Activated gamma-delta T cell treated with anti-CD3 and anti-CD28 coated beads, Interleukin-2, amount 50 U/mL, for 16 hours (primary cell): ENCODE results near the gene PRDM15.

Experiments
- DNase-seq: peaks from one replicate; pipeline ENCODE4 v3.0.0-alpha.2; 2020; ENCODE audit warnings: low read depth

PRDM15 gene

DNA sequence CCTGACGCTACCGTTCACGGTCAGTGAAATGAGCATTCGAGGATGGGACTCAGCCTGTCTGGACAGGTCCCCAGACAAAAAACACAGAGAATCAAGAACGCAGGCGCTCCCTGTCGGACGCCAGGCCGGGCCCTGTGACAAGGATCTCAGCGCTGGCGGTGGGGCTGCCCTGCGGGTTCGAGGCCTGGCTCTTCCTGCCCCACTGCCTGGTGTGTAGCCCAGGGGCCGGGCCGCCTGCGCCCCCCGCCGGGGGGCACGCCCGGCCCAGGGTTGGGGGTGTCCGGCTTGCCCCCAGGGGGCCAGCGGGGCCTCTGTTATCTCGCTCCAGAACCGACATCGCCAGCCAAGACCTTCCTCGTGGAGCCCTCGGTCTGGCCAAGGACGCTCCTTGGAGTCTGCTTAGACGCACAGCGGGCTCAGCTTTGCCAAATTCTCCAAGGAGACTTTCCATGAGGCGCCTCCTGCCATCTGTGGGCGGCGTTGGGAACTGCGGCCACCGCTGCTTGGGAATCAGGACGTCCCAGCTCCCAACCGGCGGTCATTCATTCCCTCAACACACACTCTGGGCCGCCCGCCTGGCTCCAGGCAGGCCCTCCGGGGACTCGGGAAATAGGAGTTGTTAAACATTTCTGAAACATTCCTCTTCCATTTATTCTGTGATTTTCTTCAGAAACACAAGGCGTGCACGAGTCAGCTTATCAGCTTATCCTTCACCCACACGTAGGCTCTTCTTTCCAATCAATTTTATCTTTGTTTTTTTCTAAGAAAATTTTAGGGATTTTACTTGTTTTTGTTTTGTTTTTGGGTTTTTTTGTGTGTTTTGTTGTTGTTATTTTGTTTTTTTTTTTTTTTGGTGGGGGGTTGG, 101.0 kb downstream of the PRDM15 start:
- no peak for DNase-seq

DNA sequence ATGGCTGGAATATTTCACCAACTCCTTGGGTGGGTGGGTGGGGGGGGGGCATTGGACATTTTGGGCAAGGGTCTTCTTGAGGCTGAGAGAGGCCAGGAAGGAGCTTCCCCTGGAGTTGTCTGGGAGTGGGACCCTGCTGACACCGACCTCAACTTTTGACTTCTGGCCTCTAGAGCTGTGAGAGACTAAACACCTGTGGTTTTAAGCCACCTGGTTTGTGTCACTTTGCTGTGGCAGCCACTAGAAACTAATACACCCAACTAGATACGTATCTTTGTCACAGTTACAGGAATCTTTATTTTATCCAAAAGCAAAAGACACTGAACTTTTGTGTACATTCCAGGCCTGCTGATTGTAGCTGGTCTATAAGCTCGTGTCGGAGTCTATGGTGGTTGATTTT, 102.4 kb downstream of the PRDM15 start:
- DNase-seq: no peak

DNA sequence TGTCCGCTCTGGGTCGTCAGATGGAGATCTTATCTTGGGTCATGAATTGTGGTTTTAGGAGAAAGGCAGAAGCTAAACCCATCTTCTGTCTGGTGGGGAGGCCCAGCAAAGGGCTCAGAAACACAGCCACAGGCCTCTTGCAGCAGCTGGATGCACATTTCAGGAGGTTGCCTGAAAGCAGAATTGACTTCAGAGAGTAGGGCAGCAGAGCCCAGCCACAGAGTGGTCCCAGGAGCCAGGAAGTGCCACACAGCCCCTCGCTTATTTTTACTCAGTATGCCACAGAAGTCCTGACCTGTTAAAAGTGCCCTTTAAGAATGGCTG, 104.0 kb downstream of the PRDM15 start:
- no peak for DNase-seq

DNA sequence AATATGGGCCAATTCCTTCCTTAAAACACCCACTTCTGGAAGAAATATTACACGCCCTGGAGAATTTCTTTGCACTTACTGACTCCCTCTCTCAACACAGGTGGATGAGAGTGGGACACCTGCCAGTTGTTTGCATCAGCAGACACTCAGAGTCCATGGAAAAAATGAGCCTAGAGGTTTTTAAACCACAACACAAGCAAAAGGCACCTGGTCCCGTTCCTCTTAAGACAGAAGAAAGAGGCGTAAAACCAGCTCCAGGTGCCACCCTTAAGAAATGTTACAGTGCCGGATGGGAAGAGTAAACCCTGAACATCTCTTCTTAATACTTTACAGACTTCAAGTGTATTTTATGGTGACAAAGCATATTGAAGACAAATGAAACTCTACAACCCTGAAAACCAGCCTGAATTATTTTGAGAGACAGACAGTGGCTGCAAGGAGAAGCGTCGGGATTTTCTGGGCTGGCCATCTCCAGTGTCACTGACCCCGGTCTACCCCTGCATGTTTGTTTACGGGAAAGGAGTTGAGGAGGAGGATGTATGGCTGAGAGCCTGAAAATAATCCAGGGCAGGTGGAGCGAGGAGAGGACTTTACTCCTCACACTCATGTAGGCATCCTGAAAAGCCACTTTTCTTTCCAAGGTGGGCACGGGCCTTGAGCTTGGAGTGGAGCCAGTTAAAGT, 104.5 kb downstream of the PRDM15 start:
- DNase-seq: no peak

DNA sequence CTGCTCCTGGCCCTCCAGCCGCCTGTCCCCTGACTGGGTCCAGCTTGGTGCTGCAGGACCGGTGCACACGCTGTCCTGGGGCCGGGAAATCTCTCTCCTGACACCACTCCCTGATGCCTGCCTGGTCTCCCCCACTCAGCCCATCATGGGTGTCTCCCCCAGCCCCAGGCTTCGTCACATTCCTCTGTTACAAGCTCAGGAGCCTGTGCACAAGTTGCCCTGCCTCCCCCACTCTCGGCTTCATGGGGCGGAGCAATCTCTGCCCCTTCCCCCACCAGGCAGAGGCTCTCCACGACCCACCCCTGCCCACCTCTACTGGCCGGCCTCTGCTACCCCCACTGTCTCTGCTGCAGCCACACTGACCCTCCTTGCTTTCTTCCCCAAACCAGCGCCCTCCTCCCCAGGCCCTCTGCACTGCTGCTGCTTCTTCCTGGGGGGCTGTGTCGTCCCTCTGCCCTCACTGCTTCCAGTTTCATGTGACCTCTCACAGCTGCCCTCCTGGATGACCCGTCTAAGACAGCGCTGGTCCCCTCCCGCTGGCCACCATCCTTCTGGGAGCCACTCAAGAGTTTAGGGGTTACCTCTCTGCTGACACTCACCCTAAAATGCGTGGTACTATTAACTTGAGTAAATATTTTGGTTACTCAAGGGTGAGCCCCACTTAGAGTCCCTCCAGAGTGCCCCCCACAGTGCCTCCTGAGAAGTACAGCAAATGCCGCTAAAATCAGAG, 106.6 kb downstream of the PRDM15 start:
- no peak for DNase-seq

DNA sequence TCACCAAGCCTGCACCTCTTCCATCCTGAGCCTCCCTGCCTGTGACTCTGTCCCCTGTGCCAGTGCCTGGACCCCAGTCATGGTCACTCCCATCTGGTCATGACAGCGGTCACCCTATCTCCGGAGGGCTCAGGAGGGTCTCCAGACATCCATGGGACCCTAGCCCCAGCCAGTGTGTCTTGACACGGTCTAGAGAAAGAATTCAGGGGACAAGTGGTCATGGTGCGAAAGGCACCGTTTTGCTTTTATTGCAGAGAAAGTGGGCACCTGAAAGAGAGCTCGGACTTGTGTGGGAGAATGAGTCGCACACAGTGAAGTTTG, 107.6 kb downstream of the PRDM15 start:
- no peak for DNase-seq

DNA sequence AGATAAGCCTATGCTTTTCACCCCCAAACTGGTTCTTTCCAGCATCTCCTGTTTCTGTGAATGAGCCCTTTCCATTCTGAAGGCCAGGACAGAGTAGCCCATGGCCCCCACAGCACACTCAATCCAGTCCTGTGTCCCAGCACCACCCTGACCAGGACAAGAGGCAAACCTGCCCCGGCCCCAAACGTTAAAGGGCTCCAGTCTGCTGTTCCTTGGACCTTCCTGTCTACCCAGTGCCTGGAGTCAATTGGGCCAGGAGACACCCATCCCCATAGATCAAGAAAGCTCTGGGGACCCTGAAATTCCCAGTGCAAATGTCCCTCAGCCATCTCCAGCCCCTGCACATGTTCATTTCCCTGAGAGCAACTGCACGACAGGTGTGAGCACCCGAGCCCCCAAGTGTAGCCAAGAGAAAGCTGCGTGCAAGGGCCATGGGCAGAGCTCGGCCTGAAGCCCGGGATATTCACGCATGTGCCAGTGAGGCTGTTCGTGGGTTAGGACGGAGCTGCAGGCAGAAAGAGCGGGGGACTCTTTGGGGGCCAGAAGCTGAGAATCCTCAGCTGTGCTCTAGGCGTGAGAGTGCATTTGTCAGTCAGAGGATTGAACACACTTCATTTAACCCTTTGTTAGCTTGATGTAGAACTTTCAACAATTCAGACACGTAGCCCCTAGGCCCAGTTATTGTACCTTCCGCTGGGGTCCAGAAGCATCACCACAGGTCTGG, 108.1 kb downstream of the PRDM15 start:
- no peak for DNase-seq

DNA sequence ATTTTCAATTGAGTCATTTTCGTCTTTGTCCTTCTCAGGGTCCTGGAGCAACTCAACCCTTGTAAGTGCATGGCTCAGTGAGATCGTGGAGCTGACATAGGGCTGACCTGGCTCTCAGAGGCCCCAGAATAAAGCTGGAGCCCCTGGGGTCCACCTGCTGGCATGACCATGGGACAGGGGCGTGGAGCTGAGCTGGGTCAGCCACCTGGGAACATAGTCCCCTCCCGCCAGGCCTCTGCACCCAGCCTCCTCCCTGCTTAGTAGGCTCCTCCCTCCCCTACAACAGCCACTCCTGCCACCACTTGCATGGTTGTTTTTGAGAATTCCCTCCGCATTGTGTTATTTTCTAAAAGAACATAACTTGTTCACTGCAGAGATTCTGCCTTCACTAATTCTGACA, 109.2 kb downstream of the PRDM15 start:
- no peak for DNase-seq

DNA sequence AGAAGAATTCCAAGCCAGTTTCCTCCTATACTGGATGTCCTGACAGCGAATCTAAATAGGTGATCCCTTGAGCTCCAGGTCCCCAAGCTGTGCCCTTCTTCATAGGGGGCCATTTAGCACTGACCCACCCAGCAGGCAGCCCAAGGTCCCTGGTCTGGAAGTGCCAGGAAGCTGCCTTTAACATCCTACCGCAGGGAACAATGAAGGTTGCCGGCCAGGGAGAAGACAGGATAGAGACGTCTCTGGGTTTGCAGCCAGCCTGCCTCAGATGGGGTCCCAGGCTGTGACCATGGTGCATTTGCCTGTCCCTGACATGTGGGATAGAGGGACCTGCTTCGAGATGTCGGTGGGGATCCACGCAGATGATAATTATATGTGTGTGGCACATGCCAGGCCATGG, 109.6 kb downstream of the PRDM15 start:
- no peak for DNase-seq

DNA sequence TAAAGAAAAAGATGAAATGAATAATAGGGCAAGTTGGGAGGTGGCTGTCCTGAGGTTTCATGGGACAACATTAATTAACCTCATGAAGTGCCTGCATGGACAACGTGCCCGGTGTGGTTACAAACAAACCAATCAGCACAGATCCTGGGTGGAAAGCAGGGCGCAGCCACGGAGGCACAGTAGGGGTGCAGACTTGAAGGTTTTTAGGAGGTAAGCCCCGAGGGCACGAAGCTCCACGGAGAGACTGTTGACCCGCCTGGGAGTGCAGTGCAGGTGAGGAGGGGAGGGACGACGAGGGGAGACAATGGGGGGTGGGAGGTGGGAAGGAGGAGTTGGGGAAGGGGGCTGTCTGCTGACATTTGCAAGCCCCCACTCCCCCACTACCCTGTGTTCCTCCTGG, 110.0 kb downstream of the PRDM15 start:
- DNase-seq: no peak

DNA sequence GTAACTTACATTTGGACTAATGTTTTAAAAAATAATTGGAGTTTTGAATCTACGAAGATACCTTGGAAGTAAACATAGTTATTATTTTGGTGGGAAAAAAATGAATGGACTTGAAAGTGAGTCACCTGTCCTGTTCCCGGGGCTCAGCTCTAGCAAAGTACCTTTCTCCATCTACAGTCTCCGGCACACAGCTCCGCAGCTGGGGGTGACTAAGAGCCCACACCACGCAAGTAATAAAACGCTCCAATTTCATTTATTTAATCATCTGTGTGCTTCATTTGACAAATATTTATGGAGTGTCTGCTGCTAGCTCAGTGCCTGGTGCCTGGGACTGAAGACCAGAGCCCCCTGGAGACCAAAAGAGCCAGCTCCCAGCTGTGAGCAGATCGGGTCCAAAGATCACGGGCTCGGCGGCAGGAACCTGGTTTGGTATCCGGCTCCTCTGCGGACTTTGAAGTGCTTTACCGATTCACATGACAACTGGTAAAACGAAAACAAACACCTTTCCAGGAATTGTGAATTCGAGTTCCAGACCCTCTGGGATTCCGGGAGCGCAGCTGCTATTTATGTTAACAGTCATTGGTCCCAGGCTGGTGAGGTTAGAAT, 110.6 kb downstream of the PRDM15 start:
- no peak for DNase-seq

DNA sequence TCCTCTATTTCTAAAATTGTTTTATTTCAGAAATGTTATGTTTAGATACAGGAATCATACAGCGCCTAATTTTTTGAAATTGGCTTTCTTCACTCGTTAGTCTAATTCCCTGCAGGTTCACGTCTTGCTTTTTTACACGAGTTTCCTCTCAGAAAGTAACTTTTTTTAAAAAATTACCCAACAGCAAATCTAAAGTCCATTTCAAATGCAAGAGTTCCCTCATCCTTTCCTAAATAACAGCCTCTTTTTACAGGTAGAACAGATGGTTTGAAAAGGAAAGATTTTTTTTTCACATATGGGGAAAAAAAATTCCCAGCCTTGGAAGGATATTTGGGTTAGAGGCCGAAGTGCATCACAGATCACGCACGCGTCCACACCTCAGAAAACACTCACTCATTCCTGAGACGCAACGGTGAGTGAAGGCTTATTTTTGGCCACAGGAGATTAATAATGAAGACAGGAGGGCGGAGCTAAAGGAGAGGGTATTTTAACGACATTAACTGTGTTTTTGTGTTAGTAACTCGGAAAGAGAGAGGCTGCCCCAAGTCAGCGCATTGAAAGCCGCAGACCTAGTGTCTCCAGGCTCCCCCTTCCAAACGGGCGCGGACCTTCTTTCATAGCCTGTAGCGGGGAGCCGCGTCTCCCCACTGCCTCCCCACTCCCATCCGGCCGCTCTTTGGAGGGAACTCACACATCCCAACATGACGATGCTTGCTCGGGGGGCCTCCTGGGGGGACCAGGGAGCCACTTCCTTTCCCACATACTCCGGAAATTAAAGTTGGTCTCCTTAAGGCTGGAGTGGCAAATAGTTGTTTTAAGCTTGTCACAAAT, 111.3 kb downstream of the PRDM15 start:
- no peak for DNase-seq

DNA sequence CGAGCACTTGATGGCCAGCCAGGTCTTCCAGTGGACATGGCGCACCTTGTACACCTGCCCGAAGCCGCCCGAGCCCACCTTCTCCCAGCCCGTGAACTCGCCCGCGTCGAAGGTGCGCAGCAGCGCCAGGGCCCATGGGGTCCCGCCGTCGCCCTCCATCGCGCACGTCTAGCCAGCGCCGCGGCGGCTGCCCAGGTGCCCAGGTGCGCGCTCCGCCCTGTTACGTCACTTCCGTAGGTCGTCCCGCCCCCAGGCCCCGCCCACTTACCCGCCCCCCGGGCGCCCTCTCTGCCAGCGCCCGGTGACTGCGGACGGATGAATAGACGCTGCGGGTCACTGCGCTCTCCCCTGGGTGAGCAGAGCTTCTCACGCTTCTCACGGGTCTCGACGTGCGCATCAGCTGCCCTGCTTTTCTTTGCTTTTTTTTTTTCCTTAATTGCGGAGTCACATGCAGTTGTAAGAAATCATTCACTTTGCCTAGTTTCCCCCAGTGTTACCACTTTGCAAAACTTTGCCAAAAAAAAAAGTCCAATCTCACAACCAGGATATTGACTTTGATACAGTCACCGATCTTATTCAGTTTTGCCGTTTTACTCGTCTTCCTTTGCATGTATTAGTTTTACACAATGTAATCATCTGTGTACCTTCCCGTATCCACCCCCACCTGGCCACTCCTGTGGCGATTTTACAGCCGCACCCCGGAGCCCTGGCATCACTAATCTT, 112.1 kb downstream of the PRDM15 start, which contains the start of gene RIPK4:
Gene RIPK4, minus strand, starts transcription at position 170 of the 723 bp plus-strand sequence. Its CDS starts 11 bp downstream, at position 159.
- peak; percentile 8 for DNase-seq

DNA sequence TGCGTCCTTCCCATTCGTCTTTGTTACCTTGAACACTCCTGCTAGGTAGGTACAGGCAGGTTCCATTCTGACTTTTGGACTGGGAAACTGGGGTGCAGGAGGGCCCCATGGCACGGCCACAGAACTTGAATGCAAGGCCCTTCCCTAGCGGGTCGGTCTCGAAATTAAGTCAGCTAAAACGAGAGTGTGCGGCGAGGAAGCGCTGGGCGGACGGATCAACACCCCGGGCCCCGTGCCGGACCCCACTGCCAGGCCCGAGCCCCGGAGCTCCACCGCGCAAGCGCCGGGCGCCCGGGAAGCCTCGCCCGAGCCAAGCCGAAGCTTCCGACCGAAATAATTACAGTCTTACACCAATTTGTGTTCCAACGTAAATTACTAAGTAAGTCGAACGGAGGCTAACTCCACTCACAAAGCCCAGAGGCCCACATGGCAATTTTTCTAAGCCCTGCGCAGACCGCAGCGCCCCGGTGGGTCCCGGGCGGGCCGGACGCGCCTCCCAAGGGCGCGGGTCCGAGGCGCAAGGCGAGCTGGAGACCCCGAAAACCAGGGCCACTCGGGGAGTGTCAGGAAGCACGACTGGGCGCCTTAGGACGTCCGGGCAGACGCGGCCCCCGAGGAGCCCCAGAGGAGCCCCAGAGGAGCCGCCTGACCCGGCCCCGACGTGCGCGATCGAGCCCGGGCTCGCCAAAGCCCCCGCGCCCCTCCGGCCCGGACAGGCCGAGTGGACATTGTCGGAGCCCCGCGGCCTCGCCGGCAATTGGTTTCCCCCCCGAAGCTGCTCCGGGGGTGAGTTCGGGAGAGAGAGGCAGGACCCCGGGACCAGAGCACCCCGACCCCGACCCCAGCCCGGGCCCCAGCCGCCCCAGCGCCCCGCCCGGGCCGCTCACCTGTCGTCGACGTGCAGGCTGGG, 112.9 kb downstream of the PRDM15 start:
- DNase-seq: no peak

DNA sequence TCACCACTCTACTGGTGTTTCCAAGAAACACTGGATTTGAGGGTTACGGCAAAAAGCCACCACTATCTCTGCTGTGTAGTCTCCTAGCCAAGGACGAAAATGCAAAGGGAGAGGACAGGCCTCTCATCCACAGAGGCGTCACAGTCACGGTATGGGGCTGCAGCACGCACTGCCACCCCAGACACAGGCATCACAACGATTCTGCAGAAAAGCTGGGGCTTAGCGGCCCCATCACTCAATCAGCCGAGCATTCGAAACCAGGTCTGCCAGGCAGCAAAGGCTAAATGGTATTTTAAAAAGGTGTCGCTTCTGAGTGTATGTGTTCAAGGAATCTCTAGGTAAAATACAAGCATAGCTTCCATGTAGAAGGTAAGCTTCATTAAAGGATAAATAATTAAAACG, 113.7 kb downstream of the PRDM15 start:
- DNase-seq: no peak

DNA sequence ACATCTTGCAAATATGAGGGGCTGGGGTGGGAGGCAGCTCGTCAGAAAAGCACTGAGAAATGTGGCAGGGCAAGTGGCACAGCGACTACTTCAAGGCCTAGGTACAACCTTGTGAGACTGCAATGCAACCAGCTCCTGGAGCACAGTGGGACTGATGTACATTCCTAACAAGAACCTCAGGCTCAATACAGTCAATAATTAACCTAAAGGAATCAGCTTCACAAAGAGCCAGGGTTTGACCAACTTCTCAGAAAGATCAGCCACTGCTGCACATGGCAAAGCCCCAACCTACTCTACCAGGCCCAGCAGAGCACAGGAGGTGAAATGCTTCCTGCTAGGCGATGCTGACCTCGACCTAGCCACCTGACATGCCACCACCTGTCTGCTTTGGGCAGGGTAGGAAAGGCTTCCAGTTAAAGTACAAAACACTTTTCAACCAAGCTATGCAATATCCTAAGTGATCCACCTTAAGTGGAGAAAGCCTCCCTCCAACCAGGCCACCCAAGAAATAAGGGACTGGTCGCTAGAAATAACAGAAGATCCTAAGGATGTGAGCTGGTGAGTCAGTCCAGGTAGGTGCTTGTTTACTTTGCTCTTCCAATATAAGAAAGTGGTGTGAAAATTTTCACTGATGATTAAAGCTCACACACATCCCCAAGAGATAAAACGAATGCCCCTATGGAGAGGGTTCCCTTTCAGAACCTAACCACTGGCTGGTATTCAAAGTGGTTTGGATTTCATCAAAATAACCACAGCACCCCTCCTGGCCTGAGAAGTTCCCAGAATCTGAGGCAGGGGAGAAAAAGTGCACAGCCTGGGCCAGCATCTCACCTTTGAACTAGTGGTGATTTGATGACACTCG, 114.4 kb downstream of the PRDM15 start:
- no peak for DNase-seq

DNA sequence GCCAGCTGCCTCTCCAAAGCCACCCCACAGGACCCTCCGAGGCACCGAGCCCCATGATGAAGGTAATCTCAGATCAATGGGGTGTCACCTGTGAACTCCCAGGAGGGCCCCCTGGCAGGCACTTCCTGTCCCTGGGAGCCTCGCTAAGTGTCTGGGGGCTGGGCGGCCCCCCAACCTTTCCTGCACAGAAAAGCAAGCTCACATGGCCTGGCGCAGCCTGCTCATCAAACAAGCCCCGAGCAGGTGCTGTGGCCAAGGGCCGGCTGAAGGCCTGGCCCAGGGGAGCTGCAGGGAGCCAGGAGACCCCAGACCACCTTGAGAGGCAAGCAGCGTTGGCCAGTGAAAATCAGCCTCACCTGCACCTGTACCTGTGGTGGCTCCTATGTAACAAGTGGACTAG, 115.1 kb downstream of the PRDM15 start:
- DNase-seq: no peak

DNA sequence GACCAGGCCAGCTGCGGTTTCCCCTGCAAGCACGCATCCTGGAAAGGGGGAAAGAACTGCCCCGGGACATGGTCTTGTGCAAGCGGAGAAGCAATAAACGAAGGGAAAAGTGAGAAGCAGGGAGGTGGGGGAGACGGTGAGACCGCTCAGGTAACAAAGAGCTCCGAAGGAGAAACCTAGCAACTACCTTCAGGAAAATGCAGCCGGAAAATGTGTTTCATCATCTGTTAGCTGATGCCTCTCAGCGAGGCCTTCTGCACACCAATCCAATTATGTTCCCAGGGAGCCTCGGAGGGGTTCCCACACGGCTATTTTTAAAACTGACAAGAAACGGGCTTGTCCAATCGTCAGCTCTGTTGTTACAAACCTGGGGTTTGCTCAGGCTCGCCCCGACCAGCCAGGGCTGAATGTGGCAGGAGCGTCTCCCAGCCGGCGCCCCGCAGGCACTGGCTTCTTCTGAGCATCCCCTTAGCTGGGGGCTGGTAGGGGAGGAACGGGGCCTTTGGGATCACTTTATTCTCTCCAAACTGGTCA, 115.7 kb downstream of the PRDM15 start:
- DNase-seq: no peak
